Urinary bladder (tissue), 4 donors: ENCODE results near the gene PLSCR1. TPM values are rescaled to one million over a fixed set of nuclear protein-coding genes. Genes with fewer than 3 reads are reported as not detected.

Source experiments
- DNase-seq: peaks from one replicate; pipeline ENCODE4 v3.0.0-alpha.2; 2015; ENCODE audit errors: extremely low spot score
- H3K27ac ChIP-seq: one replicate; pipeline ENCODE4 v1.5.1; 2013; ENCODE audit warnings: low read depth, mild to moderate bottlenecking, moderate library complexity
- H3K36me3 ChIP-seq: one replicate; pipeline ENCODE4 v1.6.1; 2013; ENCODE audit warnings: mild to moderate bottlenecking, moderate library complexity; ENCODE audit not compliant: insufficient read depth
- H3K4me1 ChIP-seq: one replicate; pipeline ENCODE4 v1.6.1; 2013; ENCODE audit warnings: mild to moderate bottlenecking, moderate library complexity; ENCODE audit not compliant: insufficient read depth
- H3K4me3 ChIP-seq: one replicate; pipeline ENCODE4 v1.5.1; 2013; ENCODE audit warnings: low read depth, low read length
- WGBS: extraction: QIAGEN DNeasy Blood & Tissue Kit; methylation state at CpG from one replicate; pipeline ENCODE4 v1.1.7; 2013; 5-methylcytosine and 5-hydroxymethylcytosine counted together
- polyA plus RNA-seq: library from polyadenylated mRNA; stranded (reverse); fragments of 200-250 nt; gene quantifications from one replicate; pipeline ENCODE4 v1.2.3, GENCODE V29; 2013
- total RNA-seq: library from RNA; depleted of rRNA; stranded (reverse); fragments of >200 nt; gene quantifications from one replicate; pipeline ENCODE4 v1.2.3, GENCODE V29; 2014
- donor health status: healthy with polysubstance abuse.
- donor health status: healthy.

Gene PLSCR1
- total and polyA plus RNA-seq, 2 donors = 51.3 to 97.8 TPM

- no peak for DNase-seq
- Histone ChIP-seq H3K36me3 (no peaks in the 10 kb centered on the region), H3K4me1 (no peaks in the 10 kb centered on the region)
Measured at GRCh38 chr3:146519810-146520209, 24.6 kb downstream of the PLSCR1 start.

DNA sequence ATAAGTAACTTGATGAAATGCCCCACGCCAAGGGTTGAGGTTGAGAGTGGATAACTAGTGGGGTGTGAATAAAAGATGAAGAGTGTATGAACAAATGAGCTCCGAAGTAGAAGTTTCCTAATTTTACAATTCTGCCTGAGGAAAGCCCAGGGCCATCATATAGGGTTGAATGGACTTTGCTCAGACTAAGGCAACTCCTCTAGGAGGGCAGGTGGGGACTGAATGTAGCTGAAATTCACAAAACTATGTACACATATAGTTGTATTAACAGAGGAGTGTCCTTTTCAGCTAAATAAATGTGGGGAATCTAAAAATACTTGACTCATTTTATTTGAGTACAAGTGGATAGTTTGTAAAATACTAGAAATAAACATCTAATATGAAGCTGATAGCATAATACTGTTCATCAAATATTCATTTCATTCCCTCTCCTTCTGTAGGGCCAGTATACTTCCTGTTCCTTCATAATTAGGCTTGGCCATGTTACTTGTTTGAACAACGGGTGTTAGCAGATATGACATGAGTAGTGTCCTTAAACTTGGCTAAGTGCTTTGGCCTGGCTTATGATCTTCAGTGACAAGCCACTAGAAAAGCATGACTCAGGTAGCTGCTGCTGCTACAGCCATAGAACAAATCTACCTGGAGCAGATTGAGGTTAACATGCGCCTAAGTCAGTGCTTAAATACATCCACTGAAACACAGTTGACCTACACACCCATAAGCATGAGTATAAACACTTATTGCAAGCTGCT is 26.5 kb downstream of the PLSCR1 start:
- Histone ChIP-seq H3K36me3 (no peaks in the 10 kb centered on the region), H3K27ac (no peak overlapping the region), H3K4me1 (no peaks in the 10 kb centered on the region), H3K4me3 (no peak overlapping the region)
- no peak for DNase-seq
- WGBS = 90% methylated on average over 4 of the region's 4 CpGs

More at GRCh38 chr3:146519810-146520209, 24.6 kb downstream of the PLSCR1 start:
- Histone ChIP-seq H3K4me3 (no peak overlapping the region), H3K27ac (no peak overlapping the region)

- WGBS = 94% methylated on average over 2 of the region's 2 CpGs
- Histone ChIP-seq H3K4me1 (no peaks in the 10 kb centered on the region), H3K36me3 (no peaks in the 10 kb centered on the region), H3K4me3 (no peak overlapping the region), H3K27ac (no peak overlapping the region)
- DNase-seq = no peak
Measured at GRCh38 chr3:146513386-146514051, 30.9 kb downstream of the PLSCR1 start.

- no peak for DNase-seq
- Histone ChIP-seq H3K36me3 (no peaks in the 10 kb centered on the region), H3K4me1 (no peaks in the 10 kb centered on the region), H3K27ac (no peak overlapping the region), H3K4me3 (no peak overlapping the region)
- WGBS = 73% methylated on average over 3 of the region's 3 CpGs
Measured at GRCh38 chr3:146511402-146512134, 32.8 kb downstream of the PLSCR1 start.

GRCh38 chr3:146507331-146508120 is 36.9 kb downstream of the PLSCR1 start:
- no peak for DNase-seq
- Histone ChIP-seq H3K27ac (no peak overlapping the region), H3K36me3 (no peaks in the 10 kb centered on the region), H3K4me1 (no peaks in the 10 kb centered on the region), H3K4me3 (no peak overlapping the region)
- 94% methylated on average over 1 of the region's 1 CpG for WGBS

DNA sequence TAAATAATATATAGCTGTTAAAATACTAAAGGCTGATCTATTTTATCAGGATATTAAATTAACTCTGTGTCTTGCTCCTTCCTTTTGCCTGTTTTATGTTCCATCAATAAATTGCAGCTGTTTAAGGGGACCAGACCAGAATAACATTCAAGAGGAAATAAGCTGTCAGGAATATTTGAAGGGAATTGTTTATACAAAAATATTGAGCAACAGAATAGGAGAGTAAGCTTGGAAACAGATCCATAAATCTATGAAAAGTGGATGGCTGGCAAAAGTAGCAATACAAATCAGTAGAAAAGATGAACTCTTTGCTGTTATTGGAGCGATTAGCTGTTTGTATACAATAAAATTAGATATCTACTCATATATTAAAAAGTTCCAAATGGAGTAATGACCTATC is 38.9 kb downstream of the PLSCR1 start:
- H3K27ac ChIP-seq = no peak overlapping the region
- no peaks in the 10 kb centered on the region for H3K4me1 ChIP-seq
- no peak overlapping the region for H3K4me3 ChIP-seq
- 86% methylated on average over 1 of the region's 1 CpG for WGBS
- H3K36me3 ChIP-seq = no peaks in the 10 kb centered on the region
- DNase-seq = no peak

- DNase-seq = no peak
- Histone ChIP-seq H3K27ac (no peak overlapping the region), H3K36me3 (no peaks in the 10 kb centered on the region), H3K4me1 (no peaks in the 10 kb centered on the region), H3K4me3 (no peak overlapping the region)
- WGBS = 55% methylated on average over 3 of the region's 3 CpGs
Measured at GRCh38 chr3:146504498-146505197, 39.8 kb downstream of the PLSCR1 start.

DNA sequence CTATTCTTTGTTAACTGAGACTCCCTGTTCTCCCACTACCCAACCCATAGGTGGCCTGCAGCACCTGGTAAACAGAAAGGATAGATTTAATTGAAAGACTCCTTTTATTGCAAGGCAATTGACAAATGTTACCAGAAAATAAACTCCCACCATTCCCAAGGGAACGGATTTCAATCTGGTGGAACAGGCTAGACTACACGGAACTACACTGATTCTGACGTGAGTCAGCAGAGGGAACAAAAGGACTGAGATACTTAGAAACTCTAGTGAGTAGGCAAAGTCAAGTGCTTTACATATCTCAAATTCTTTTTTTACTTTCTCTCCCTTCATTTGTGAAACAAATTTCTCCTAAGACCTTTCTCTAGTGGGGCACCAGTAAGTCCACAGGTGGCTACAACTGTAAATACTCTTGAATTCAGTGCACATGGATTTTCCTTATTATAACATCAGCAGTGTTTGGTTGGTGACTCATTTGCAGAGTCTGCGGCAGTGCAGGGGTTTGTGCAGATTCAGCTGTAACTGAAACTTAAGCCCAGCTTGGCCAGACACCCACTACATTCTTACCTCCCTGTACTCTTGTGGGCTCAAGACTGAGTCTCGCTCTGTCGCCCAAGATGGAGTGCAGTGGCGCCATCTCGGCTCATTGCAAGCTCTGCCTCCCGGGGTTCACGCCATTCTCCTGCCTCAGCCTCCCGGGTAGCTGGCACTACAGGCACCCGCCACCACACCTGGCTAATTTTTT is 40.8 kb downstream of the PLSCR1 start:
- H3K4me1 ChIP-seq = no peaks in the 10 kb centered on the region
- DNase-seq = no peak
- H3K36me3 ChIP-seq = no peaks in the 10 kb centered on the region
- H3K27ac ChIP-seq = no peak overlapping the region
- H3K4me3 ChIP-seq = no peak overlapping the region
- WGBS = 90% methylated on average over 12 of the region's 12 CpGs

DNA sequence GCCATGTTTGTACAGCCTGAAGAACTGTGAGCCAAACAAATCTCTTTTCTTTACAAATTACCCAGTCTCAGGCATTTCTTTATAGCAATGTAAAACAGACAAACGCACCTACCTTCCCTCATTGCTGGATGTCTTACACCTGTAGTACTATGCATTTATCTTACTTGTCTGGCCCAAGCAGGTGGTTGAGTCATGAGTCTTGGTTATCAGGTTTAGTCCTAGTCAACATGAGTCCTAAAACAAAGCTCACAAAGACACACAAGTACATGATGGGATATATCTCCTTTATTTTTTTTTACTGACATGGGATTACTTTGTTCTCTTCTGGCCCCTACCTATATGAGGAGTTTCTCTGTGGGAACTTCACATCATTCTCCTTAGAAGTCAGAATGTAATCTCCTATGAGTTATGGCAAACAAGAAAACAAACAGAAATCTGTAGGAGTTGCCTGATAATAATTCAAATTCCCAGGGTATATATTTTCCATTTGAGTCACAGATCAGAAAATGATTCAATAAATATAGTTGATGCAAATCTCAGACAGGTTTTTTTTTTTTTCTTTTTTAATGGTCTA is 41.4 kb downstream of the PLSCR1 start:
- no peak for DNase-seq
- Histone ChIP-seq H3K4me1 (no peaks in the 10 kb centered on the region), H3K4me3 (no peak overlapping the region), H3K36me3 (no peaks in the 10 kb centered on the region), H3K27ac (no peak overlapping the region)
- WGBS = 79% methylated on average over 1 of the region's 1 CpG

DNA sequence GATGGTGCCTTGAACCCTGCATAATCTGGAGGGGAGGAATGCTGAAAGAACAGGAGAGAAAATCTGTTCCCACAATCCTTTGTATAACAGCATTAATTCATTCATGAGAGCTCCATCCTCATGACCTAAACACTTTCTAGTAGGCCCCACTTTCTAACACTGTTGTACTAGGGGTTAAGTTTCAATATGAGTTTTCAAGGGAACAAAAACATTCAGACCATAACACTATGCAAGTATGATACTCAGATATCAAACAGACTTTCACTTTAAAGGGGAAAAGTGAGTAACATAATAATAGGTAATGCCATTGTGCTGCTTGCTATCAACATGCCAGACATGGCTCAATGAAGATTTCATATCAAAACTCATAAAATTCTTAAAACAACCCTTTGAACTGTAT is 42.7 kb downstream of the PLSCR1 start:
- no peak overlapping the region for H3K4me3 ChIP-seq
- no peaks in the 10 kb centered on the region for H3K4me1 ChIP-seq
- no peak for DNase-seq

DNA sequence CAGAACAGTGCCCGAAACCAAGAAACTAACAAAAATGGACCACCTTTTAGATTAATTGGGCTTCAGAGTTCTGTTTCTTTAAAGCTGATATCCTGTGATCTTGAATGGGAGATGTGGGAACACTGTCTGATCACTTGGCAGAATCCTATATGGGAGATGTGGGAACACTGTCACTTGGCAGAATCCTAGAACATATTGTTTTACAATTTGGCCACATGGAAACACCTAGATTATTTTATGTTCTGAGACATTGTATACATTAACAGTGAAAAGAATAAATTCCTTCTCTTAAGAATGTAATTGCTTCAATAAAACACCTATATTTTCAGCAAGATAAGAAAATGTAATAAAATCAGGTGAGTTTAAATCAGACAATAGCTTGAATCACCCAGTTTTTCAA is 44.7 kb downstream of the PLSCR1 start:
- DNase-seq = no peak
- Histone ChIP-seq H3K4me1 (no peaks in the 10 kb centered on the region), H3K4me3 (no peak overlapping the region), H3K36me3 (no peaks in the 10 kb centered on the region), H3K27ac (no peak overlapping the region)
- WGBS = 49% methylated on average over 1 of the region's 1 CpG

More for the DNA sequence above, 42.7 kb downstream of the PLSCR1 start:
- no peak overlapping the region for H3K27ac ChIP-seq
- no peaks in the 10 kb centered on the region for H3K36me3 ChIP-seq

DNA sequence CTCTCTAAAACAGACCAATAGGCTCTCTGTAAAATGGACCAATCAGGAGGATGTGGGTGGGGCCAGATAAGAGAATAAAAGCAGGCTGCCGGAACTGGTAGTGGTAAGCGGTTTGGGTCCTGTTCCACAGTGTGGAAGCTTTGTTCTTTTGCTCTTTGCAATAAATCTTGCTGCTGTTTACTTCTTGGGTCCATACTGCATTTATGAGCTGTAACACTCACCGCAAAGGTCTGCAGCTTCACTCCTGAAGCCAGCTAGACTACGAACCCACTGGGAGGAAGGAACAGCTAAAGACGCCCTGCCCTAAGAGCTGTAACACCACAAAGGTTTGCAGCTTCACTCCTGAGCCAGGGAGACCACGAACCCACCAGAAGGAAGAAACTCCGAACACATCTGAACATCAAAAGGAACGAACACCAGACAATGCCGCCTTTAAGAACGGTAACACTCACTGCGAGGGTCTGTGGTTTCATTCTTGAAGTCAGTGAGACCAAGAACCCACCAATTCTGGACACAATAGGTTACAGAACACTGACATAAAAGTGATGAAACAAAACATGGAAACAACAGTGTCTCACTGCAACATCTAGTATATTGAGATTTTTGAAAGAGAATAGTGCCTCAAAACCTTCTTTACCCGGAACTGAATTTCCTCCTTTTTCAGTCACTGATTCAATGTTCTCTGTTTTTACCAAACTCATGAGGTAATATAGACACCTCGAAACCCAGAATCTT is 46.2 kb downstream of the PLSCR1 start:
- DNase-seq = no peak
- H3K36me3 ChIP-seq = no peaks in the 10 kb centered on the region
- H3K27ac ChIP-seq = no peak overlapping the region
- no peak overlapping the region for H3K4me3 ChIP-seq
- 80% methylated on average over 13 of the region's 13 CpGs for WGBS
- H3K4me1 ChIP-seq = no peaks in the 10 kb centered on the region
